ENCODE results near the gene ZNF236. TPM values are rescaled to one million over a fixed set of nuclear protein-coding genes. Genes with fewer than 3 reads are reported as not detected.

The ZNF236 gene
- total RNA-seq, 2 donors from 2014 or later: 9.7 to 16.9 TPM

- Histone ChIP-seq H3K4me1 (no peaks in the 10 kb centered on the region), H3K36me3 (peaks cover 7% of the 10 kb centered on the region), H3K27ac (no peak overlapping the region), H3K27me3 (no peaks in the 10 kb centered on the region), H3K9ac (ENCODE audit: low read depth in 2 of 2, low read length in 2 of 2) (no peak overlapping the region), H3K4me3 (no peak overlapping the region), H3K9me3 (no peaks in the 10 kb centered on the region)
- TF ChIP-seq CTCF (IDR thresholded peaks at IDR 0.05): no peak
- no peak for DNase-seq
- intact Hi-C loops (cut with DNase I): no loop called here
Observed at GRCh38 chr18:76885001-76885400, 62.6 kb downstream of the ZNF236 start.

DNA sequence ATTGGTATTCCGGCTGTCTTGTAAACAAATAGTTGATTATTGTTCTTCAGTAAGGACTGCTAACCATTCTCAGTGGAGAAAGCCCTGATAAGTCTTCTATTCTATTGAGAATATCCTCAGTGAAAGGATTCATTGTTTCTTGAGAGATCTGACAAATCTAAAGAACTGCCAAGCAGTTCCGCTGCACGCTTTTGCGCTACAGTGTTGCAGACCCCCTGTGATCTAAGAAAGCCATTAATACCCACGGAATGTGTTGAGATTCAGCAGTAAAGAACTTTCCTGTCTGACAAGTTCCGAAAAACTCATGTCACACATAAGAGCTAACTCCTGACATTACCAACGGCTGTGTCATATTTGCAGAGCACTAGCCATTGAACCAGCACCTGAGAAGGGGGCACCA is 63.8 kb downstream of the ZNF236 start:
- Histone ChIP-seq H3K9me3 (no peaks in the 10 kb centered on the region), H3K27me3 (no peaks in the 10 kb centered on the region), H3K4me3 (no peak overlapping the region), H3K27ac (no peak overlapping the region), H3K4me1 (no peaks in the 10 kb centered on the region), H3K36me3 (no peaks in the 10 kb centered on the region), H3K9ac (ENCODE audit: low read depth in 2 of 2, low read length in 2 of 2) (no peak overlapping the region)
- intact Hi-C loops (cut with DNase I): no loop called here
- no peak for TF ChIP-seq CTCF (IDR thresholded peaks at IDR 0.05)
- DNase-seq: no peak

GRCh38 chr18:76889091-76889699 is 66.8 kb downstream of the ZNF236 start:
- no peaks in the 10 kb centered on the region for H3K9me3 ChIP-seq
- no peaks in the 10 kb centered on the region for H3K36me3 ChIP-seq
- intact Hi-C loops (cut with DNase I): no loop called here

DNA sequence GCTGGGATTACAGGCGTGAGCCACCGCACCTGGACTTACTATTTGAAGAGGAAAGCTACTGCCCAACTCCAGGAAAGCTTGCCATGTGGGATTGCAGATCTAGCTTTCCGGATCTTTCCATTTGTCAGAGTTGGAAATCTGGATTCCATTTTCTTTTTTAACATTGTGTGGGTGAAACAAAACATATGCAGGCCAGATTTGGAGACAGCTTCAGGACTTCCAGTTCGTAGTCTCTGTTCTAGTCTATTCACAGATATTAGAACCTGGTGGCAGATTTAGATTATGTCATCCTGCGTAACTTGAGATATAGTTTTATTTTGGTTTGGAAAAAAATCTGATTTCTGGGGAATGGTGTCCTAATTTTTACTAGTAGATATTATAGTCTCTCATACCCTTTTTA is 70.5 kb downstream of the ZNF236 start:
- TF ChIP-seq CTCF (IDR thresholded peaks at IDR 0.05): no peak
- H3K36me3 ChIP-seq: peaks cover 23% of the 10 kb centered on the region

More at GRCh38 chr18:76889091-76889699, 66.8 kb downstream of the ZNF236 start:
- Histone ChIP-seq H3K4me3 (no peak overlapping the region), H3K27me3 (no peaks in the 10 kb centered on the region), H3K9ac (ENCODE audit: low read depth in 2 of 2, low read length in 2 of 2) (no peak overlapping the region), H3K27ac (no peak overlapping the region), H3K4me1 (no peaks in the 10 kb centered on the region)
- DNase-seq: no peak
- TF ChIP-seq CTCF (IDR thresholded peaks at IDR 0.05): no peak

DNA sequence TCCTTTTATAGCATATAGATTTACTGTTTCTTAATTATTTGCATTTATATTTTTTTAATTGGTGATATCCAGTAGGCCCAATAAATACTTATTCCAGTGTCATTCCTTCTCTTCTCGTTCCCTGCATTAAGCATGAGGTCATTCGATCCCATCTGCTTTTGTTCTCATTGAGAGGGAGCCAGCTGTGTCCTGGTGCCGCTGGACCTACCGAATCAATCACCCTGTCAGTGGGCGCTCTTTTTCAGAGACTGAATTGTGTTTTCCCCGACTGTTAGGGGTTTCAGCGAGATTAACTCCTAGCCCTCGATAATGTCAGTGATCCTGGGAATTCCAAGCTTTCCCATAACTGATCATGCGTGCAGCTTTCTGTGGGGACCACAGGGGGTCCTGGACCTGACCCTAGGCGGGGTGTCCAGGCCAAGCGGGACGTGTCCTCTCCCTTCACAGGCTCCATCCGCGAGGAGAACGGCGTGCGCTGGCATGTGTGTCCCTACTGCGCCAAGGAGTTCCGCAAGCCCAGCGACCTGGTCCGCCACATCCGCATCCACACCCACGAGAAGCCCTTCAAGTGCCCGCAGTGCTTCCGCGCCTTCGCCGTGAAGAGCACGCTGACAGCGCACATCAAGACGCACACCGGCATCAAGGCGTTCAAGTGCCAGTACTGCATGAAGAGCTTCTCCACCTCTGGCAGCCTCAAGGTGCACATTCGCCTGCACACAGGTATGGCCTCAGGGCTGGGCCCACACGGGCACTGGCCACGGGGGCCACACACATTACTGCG is 72.4 kb downstream of the ZNF236 start:
- H3K4me1 ChIP-seq: no peaks in the 10 kb centered on the region
- intact Hi-C loops (cut with DNase I): no loop called here
- H3K27ac ChIP-seq: no peak overlapping the region
- H3K9ac ChIP-seq (ENCODE audit: low read depth in 2 of 2, low read length in 2 of 2): no peak overlapping the region
- DNase-seq: no peak
- H3K4me3 ChIP-seq: no peak overlapping the region
- no peaks in the 10 kb centered on the region for H3K9me3 ChIP-seq
- H3K27me3 ChIP-seq: no peaks in the 10 kb centered on the region
- TF ChIP-seq CTCF (IDR thresholded peaks at IDR 0.05): no peak
- peaks cover 23% of the 10 kb centered on the region for H3K36me3 ChIP-seq

More for the DNA sequence above, 70.5 kb downstream of the ZNF236 start:
- Histone ChIP-seq H3K9ac (ENCODE audit: low read depth in 2 of 2, low read length in 2 of 2) (no peak overlapping the region), H3K9me3 (no peaks in the 10 kb centered on the region), H3K27me3 (no peaks in the 10 kb centered on the region), H3K4me3 (no peak overlapping the region), H3K4me1 (no peaks in the 10 kb centered on the region), H3K27ac (no peak overlapping the region)
- intact Hi-C loops (cut with DNase I): no loop called here
- no peak for DNase-seq

Measured in colonic mucosa (tissue), 4 donors.